Measurements from ENCODE around the gene C9orf43.
"Not testable (repeated sequence)": the region's sequence is repeated elsewhere in the genome, so short reads cannot be mapped to it uniquely, and the experiment has no call there.

Gene C9orf43

DNA sequence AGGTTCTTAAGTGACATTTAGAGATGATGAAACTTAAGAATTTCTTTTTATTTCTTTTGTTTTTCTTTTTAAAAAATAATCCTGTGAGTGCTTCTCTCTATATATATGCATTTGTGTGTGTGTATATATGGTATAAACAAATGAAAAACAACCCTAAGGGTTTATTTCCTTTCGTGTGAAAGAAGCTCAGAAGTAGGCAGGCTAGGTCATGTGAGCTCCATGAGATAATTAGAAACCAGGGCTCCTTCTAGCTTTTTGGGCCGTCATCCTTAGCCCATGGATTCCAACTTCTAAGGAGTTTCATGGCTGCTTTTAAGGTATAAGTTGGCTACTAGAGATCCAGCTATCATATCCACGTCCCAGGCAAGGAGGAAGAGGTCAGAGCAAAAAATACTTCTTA lies 11.2 kb downstream of the C9orf43 start:
- no peak for DNase-seq

DNA sequence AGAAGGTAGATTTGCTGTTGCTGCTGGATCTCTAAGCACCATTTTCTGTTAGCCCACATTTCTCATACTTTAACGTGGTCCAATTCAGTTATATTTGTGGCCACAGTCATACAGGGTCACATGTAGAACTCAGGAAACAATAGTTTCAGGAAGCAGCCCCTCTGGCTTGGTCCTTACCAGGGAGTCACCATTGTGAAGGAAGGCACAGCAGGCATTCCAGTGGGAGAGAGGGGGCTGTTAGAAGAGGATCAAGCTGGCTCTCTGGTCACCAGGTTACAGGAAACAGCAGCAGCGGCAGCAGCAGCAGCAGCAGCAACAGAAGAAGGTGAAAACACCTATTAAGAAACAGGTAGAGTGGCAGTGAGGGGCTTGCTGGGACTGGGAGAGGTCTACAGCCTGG lies 14.5 kb downstream of the C9orf43 start:
- DNase-seq, result no peak

DNA sequence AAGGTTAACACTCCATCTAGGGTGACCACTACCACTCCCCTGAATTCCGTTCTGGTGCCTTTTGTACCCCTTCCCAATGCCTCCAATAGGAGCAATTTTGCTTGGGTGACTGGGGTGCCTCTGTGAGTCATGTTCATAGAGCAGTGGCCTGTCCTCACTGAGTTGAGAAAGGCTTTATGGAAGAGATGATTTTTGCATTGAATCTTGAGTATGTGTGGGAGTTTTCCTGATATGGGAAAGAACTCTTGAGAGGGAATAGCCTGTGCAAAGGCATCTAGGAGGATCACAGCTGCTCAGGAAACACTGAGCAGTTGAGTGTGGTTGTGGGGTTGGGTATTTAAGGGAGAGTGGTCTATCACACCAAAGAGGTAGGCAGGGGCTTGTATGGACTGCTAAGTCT lies 16.2 kb downstream of the C9orf43 start:
- no peak for DNase-seq

DNA sequence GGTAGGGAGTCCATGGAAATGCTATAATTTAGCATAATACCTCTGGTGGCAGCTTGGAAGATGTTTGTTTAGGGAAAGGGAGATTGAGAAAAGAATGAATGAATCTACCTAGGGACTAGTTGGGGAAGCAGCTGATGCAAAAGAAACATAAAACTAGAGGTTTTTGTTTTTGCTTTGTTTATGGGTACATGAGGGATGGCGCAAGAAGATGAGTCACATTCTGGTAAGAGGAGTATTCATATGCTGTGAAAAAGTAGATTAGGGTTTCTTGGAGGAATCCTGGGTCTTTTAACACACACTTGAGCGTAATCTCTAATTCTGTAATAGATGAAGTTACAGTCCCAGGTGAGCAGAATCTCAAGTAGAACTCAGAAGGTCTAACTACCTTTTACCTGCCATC lies 17.1 kb downstream of the C9orf43 start:
- no peak for DNase-seq

DNA sequence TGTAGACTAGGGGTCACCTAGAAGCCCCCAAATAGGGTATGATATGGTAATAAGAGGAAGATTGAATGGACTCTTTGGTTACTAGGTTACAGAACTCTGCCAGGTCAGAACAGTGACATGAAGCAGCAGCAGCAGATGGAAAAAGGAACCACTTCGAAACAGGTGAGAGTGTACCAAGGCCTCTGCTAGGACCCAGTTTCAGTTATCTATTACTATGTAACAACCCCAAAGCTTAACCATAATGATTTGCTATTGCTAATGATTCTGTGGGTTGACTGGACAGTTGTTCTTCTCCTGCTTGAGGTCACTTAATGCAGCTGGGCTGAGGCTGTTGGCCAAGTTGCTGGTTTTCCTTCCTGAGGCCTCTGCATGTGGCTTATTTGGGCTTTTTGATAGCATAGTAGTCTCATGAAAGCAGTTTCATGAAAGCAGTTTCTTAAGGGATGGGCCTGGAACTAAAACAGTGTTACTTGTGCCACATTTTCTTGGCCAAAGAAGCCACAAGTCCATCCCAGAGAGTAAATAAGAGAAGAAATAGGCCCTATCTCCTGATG lies 17.6 kb downstream of the C9orf43 start:
- DNase-seq, result no peak

DNA sequence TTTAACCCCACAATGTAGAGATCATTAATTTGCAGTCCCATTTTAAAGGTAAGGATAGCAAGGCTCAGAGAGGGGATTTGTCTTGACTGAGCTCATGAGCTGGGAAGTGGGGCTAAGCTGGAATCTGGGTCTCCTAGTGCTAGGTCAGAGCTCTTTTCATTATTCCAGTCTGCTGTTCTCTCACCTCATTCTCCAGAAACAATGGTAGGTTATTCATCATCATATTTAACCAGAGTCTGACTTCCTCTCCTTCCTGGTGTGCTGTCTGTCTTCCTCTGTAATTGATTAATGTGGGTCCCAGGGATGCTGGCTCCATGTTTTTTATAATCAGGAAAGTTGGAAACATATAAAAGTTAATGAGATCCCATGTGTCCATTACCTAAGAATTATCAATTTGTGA lies 20.6 kb downstream of the C9orf43 start:
- DNase-seq, result no peak

DNA sequence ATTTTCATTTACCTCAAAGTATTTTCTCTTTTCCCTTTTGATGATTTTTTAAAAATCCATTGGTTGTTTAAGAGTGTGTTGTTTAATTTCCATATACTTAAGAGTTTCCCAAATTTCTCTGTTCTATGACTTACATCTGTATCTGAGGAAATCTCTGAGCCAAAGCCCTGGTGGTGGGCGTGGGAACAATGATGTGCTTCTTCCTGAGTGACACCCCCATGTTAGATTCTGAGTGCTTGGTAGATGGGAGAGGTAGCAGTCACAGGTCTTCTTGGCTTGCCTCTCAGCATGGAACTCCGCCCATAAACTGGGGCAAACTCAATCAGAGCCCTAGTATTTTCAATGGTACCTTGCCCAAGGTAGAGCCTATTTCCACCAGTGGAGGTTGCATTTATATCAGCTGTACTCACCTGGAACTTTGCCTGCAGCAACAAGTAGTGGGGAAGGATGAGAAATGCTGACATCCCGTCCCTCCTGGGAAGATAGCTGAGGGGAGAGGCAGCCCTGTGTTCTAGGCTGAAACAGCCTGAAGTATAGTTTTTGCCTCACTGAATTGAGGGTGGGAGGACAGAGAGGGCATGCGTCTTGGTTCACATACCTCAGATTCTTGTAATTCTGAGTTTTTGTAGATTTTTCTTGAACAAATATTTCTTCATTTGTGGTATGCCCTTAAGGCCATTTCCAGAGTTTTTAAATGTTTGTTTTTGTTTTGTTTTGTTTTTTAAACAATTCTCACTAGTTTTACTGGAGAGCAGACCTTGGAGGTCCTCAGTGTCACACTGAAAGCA lies 26.4 kb downstream of the C9orf43 start:
- DNase-seq, result no peak

DNA sequence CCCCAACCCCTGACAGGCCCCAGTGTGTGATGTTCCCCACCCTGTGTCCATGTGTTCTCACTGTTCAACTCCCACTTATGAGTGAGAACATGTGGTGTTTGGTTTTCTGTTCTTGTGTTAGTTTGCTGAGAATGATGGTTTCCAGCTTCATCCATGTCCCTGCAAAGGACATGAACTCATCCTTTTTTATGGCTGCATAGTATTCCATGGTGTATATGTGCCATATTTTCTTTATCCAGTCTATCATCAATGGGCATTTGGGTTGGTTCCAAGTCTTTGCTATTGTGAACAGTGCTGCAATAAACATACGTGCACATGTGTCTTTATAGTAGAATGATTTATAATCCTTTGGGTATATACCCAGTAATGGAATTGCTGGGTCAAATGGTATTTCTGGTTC lies 27.2 kb downstream of the C9orf43 start:
- not testable (repeated sequence) for DNase-seq

DNA sequence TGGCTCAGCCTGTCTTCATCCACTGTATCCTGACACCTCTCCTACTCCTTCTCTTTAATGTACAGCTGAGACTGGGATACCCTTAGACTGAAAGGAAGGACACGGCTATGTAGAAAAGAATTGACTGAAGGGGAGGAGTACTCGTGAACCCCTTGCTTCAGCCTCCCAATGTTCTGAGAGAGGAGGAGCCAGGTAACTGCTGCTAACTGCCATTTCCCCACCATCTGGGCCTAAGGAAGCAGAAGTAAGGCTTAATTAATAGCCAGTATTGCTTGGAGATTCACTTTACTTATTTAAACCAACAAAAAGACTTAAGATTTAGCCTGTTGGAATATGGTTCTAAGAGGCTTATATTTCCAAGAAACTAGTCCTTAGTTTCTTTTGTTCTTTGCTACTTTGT lies 34.2 kb downstream of the C9orf43 start:
- DNase-seq, result no peak

DNA sequence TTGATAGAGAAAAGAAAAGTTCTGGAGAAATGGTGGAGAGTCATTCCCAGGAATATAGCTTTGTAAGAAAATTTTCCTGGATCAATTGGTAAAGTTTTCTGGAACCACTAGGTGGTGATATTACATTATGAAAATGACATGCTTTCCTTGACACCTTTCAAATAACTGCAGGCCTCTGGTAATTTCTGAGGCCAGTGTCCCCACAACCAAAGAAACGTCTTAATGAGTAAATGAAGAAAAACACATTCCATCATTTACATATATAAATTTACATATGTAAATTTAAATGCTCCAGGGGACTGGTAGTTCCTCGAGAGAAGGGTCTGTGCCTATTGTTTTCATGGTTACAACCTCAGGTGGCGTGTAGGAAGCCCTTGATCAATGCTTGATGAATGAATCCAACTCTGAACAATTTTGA lies 35.8 kb downstream of the C9orf43 start:
- DNase-seq, result no peak

DNA sequence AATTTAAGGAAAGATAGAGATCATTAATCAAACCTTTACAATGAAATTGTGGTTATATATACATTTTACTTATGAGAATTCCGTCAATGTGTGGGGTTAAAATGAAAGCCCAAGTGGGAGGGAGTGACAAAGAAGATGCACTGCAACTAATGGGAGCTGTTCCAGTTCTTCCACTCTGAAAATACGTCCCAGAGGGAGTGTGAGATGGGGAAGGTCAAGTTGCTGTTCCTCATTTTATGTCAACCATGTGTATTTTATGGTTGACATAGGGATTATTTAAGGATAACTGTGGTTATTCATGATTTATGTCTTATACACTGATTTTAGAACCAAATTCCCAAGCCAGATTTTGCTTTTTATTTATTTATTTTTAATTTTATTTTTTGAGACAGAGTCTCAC lies 38.8 kb downstream of the C9orf43 start:
- DNase-seq, result no peak

DNA sequence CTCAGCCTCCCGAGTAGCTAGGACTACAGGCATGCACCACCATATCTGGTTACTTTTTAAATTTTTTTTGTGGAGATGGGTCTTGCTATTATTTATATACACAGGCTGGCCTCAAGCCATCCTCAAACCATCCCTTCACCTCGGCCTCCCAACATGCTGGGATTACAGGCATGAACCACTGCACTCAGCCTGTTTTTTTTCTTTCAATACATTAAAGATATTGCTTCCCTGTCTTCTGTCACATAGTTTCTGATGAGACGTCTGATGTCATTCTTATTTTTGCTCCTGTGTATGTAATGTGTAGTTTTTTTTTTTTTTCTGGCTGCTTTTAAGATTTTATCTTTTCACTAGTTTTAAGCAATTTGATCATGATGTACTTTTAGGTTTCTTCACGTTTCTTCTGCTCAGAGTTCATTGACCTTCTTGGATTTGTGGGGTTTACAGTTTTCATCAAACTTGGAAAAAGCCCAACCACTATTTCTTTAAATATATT lies 41.6 kb downstream of the C9orf43 start:
- no peak for DNase-seq

DNA sequence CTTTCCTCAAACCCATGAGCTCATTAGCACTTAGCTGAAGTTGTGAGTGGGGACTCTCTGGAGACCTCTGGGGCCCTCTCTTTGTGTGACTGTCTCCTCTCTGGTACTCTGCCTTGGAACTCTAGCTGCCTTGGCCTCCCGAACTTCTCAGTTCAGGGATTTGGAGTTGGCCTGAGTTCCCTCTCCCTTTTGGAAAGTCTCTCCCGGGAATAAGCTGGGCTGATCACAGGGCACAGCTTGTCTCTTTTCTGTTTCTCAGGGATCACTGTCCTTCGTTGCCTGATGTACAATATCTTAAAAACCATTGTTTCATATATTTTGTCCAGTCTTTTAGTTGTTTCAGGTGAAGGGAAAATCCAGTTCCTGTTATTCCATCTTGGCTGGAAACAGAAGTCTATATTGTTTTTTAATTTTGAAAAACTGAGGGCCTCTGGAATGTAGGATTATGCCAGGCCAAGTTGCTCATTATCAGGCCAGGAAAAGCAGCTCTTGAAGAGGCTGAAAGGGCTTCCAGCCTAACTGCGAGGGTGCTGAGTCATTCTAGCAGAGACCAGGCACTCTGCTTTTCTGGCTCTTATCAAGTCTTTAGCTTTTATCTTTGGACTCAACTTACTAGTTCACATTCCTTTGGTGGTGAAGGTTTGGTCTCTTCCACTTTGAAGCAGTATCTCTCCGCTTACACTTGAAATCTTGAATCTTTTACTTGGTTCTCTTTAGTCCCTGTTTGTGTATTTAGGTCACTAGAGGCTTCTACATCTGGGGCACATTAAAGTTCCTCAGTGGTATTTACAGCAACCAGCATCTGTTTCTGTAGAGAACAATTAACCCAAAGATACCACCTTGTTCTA lies 44.6 kb downstream of the C9orf43 start:
- DNase-seq, result no peak

DNA sequence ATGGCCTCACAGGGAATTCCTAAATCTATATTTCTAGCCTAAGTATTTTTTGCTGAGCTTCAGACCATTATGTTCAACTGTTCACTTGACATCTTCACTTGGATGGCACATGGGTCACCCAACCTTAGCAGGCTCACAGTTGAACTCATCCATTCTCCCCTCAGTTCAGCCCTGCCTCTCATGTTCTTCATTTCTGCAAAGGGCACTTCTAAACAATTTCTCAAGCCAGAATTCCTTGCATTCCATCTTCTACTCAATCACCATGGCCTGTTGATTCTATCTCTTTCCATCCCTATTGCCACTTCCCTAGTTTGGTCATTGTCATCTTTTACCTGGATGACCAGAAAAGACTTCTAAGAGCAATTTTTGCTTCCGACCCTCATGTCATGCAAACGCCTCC lies 45.7 kb downstream of the C9orf43 start:
- no peak for DNase-seq

DNA sequence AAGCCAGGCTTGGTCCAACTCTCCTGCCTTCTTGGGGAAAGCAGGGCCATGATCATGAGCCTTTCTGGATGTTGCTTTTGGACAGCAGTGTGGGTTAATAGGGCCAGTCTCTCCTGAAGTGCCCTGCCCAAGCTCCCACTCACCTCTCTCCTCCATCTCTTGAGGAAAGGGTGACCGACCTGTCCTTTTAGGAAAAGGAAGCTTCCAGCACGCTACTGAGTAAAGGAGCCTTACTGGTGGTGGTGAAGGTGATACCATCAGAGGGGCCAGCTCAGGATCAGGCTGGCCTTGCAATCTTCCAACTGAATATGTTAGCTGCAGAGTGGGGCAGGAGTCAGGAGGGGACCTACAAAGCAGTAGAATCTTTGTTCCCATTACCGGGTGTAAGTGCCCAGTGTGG lies 50.7 kb downstream of the C9orf43 start:
- DNase-seq, result no peak

DNA sequence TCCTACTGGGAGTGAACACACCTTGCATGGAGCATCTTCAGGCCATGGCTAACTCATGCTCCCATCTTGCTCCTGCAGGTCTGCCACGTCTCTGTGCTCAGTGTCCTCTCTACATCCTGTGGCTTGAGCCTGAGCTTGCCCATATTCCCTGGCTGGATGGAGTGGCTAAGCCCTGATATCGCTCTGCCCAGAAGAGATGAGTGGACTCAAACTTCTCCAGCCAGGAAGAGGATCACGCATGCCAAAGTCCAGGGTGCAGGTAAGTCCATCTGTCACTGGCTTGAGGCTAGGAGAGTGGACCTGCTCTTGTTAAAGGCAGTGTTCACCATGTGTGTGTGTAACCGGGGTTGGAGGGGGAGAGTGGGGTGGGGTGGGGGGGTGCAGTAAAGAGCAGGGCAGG lies 51.4 kb downstream of the C9orf43 start:
- no peak for DNase-seq

DNA sequence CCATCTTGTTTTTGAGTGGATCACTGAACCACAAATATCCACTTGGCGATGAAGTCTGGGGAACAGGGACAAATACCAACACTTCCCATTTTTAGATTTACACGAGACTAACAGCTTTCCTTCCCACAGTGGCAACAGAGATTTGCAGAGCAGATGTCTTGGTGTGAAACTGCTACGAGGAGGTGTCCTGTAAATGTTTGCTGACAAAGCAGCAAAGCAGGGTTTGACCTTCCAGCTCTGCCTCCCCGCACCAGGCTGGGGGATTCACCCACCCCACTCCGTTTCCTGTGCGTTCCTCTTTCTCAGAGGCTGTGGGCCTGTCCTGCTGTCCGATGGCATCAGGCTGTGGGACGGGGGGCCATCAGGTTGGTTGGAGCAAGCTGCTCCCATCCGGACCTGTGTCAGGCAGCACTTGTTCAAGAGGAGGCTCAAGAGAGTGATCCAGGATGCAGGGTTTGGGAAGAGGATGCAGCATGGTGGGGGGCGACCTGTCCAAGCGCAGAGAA lies 52.3 kb downstream of the C9orf43 start:
- DNase-seq, result no peak

DNA sequence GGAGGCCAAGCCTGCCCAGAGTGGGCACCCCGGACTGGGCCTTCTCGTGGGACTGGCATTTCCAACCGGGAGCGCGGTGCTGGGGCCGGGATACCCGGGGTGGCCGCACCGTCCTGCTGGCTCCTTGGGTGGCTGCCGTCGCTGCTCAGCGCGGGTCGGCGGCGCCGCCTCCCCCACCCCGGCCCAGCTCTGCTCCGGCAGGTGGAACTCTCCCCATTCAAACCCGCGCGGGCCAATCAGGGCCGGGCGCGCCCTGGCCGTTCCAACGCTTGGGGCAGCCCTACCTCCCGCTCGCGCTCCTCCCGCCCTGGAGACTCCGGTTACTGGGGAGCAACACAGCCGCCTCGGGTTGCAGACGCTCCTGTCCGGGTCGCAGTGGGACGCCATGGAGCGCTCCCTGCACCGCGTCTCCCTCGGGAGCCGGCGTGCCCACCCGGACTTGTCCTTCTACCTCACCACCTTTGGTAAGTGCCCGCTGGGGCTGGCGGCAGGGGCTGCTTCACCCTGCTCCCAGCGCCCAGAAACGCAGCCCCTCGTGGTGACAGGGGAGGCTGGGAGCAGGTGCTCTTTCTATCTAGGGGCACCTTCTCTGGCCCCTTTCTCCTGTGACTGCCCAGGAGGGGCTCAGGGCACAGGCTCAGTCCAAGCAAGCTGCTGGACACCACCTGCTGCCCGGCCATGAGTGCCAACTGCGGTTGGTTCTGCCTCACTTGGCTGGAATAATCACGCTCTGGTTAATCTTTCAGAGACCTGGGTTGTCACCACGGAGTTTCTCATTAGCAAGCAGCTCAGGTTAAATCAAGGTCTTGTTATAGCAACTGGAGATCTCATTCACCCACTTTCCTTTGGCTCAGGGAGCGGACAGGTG lies 53.1 kb downstream of the C9orf43 start, which contains the start of gene RGS3:
RGS3 (plus strand) TSS at position 310 of the 868 bp plus-strand sequence; CDS start at position 386, 76 bp downstream.
- no peak for DNase-seq

DNA sequence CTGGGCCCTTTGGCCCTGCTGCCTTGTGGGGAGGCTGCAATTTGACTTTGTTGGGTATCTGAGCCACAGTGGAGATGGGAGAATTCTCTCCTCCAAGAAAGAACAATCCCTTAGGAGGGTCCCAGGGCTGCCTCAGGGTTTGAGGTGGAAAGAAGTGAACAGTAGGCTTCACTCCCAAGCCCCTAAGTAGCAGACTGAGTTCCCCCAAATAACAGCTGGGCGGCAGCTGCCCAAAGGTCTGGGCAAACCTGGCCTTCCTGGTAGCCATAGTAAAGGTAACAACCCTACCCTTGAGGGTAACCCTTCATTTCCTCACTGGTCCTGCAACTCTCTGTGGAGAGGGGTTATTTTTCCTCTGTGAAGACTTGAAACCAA lies 53.7 kb downstream of the C9orf43 start:
- no peak for DNase-seq

DNA sequence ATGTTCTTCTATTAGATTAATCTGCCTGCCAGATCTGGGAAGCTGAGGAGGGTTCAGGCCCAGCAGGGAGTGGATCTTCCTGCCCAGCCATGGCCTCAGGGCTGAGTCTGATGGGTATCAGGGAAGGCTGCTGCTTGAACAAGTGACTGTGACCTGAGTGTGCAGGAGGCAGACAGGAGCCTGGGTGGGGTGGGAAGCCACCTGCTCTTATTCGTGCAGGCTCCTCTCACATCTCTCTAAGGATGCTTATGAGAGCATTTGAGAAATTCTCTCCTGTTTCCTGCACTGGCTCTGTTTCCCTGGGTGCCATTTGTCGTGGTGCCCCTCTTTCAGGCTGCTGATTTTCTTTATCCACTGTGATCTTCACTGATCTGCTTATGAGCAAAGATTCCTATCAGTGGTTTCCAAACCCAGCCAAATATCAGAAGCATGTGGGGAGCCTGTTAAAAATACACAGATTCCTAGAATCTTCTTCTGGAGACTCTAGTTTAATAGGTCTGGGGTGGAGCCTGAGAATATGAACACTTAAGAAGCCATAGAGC lies 55.1 kb downstream of the C9orf43 start:
- DNase-seq, result no peak

DNA sequence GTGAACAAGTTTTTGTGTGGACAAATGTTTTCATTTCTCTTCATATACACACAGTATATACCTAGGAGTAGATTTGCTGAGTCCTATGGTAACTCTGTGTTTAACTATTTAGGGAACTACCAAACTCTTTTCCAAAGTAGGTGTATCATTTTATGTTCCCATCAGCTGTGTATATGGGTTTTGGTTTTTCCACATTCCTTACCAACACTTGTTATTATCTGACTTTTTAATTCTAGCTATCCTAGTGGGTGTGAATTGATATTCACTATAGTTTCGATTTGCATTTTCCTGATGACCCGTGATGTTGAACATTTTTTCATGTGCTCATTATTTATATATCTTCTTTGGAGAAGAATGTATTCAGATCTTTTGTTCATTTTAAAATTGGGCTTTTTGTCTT lies 56.6 kb downstream of the C9orf43 start:
- DNase-seq, result no peak
